Measurements from ENCODE around the gene SH3RF3.

SH3RF3 gene

GRCh38 chr2:109378682-109379081 lies 249.7 kb downstream of the SH3RF3 start:
- DNase-seq (ENCODE audit: low read depth) = no peak

- no peak for DNase-seq (ENCODE audit: low read depth)
These were observed 250.5 kb downstream of the SH3RF3 start for GRCh38 chr2:109379507-109379906.

GRCh38 chr2:109380502-109381326 lies 251.7 kb downstream of the SH3RF3 start:
- no peak for DNase-seq (ENCODE audit: low read depth)

GRCh38 chr2:109381327-109381820 lies 252.4 kb downstream of the SH3RF3 start:
- DNase-seq (ENCODE audit: low read depth) = no peak

- no peak for DNase-seq (ENCODE audit: low read depth)
These were observed 253.4 kb downstream of the SH3RF3 start for GRCh38 chr2:109382226-109382895.

GRCh38 chr2:109382951-109383350 lies 253.9 kb downstream of the SH3RF3 start:
- no peak for DNase-seq (ENCODE audit: low read depth)

- DNase-seq (ENCODE audit: low read depth) = no peak
These were observed 254.7 kb downstream of the SH3RF3 start for GRCh38 chr2:109383505-109384307.

GRCh38 chr2:109384308-109385271 lies 255.6 kb downstream of the SH3RF3 start:
- DNase-seq (ENCODE audit: low read depth) = no peak

GRCh38 chr2:109385506-109385905 lies 256.5 kb downstream of the SH3RF3 start:
- no peak for DNase-seq (ENCODE audit: low read depth)

- no peak for DNase-seq (ENCODE audit: low read depth)
These were observed 257.1 kb downstream of the SH3RF3 start for GRCh38 chr2:109386004-109386695.

- DNase-seq (ENCODE audit: low read depth) = no peak
These were observed 258.3 kb downstream of the SH3RF3 start for GRCh38 chr2:109387221-109387735.

- DNase-seq (ENCODE audit: low read depth) = no peak
These were observed 258.9 kb downstream of the SH3RF3 start for GRCh38 chr2:109387778-109388469.

GRCh38 chr2:109391243-109391642 lies 262.2 kb downstream of the SH3RF3 start:
- no peak for DNase-seq (ENCODE audit: low read depth)

- no peak for DNase-seq (ENCODE audit: low read depth)
These were observed 263.1 kb downstream of the SH3RF3 start for GRCh38 chr2:109392140-109392539.

GRCh38 chr2:109392816-109393661 lies 264.0 kb downstream of the SH3RF3 start:
- no peak for DNase-seq (ENCODE audit: low read depth)

- DNase-seq (ENCODE audit: low read depth) = no peak
These were observed 264.6 kb downstream of the SH3RF3 start for GRCh38 chr2:109393662-109393972.

- no peak for DNase-seq (ENCODE audit: low read depth)
These were observed 266.6 kb downstream of the SH3RF3 start for GRCh38 chr2:109395494-109396201.

All from T-helper 22 cell (primary cell).